HEK293 (cell line): ENCODE results near the gene EOGT.

Experiments
- AEBP2 ChIP-seq: fragments of 450-650 bp; formaldehyde crosslinking; IDR thresholded peaks from 2 replicates; pipeline ENCODE4 v1.5.1; 2016; ENCODE audit warnings: missing biosample characterization, missing genetic modification characterization, borderline replicate concordance
- BCL6B ChIP-seq: fragments of 450-650 bp; formaldehyde crosslinking; IDR thresholded peaks from 2 replicates; pipeline ENCODE4 v1.5.1; 2017; ENCODE audit warnings: missing biosample characterization, missing genetic modification characterization
- GLIS2 ChIP-seq: fragments of 450-650 bp; formaldehyde crosslinking; IDR thresholded peaks from 2 replicates; pipeline ENCODE4 v1.5.1; 2016; ENCODE audit warnings: missing biosample characterization, missing genetic modification characterization
- KLF16 ChIP-seq: fragments of 450-650 bp; formaldehyde crosslinking; IDR thresholded peaks from 2 replicates; pipeline ENCODE4 v1.5.1; 2017; ENCODE audit warnings: missing biosample characterization, missing genetic modification characterization
- REPIN1 ChIP-seq: fragments of 450-650 bp; formaldehyde crosslinking; IDR thresholded peaks from 2 replicates; pipeline ENCODE4 v1.5.1; 2017; ENCODE audit warnings: missing biosample characterization, missing genetic modification characterization, low read depth
- SALL2 ChIP-seq: fragments of 450-650 bp; formaldehyde crosslinking; IDR thresholded peaks from 2 replicates; pipeline ENCODE4 v1.5.0; 2017; ENCODE audit warnings: missing biosample characterization, mild to moderate bottlenecking, missing genetic modification characterization, borderline replicate concordance
- SP3 ChIP-seq: fragments of 450-650 bp; formaldehyde crosslinking; IDR thresholded peaks from 2 replicates; pipeline ENCODE4 v1.5.1; 2016; ENCODE audit warnings: missing biosample characterization, missing genetic modification characterization
- YY1 ChIP-seq: fragments of 450-650 bp; formaldehyde crosslinking; IDR thresholded peaks from 2 replicates; pipeline ENCODE4 v1.5.1; 2018; ENCODE audit warnings: missing biosample characterization, missing genetic modification characterization
- ZBTB10 ChIP-seq: fragments of 450-650 bp; formaldehyde crosslinking; IDR thresholded peaks from 2 replicates; pipeline ENCODE4 v1.5.1; 2016; ENCODE audit warnings: missing biosample characterization, missing genetic modification characterization
- ZBTB49 ChIP-seq: fragments of 450-650 bp; formaldehyde crosslinking; IDR thresholded peaks from 2 replicates; pipeline ENCODE4 v1.5.1; 2016; ENCODE audit warnings: missing biosample characterization, missing genetic modification characterization, low read depth
- ZNF10 ChIP-seq: fragments of 450-650 bp; formaldehyde crosslinking; IDR thresholded peaks from 2 replicates; pipeline ENCODE4 v1.5.1; 2017; ENCODE audit warnings: missing biosample characterization, missing genetic modification characterization
- ZNF214 ChIP-seq: fragments of 450-650 bp; formaldehyde crosslinking; IDR thresholded peaks from 2 replicates; pipeline ENCODE4 v1.5.1; 2017; ENCODE audit warnings: missing biosample characterization, mild to moderate bottlenecking, missing genetic modification characterization, borderline replicate concordance
- ZNF223 ChIP-seq: fragments of 450-650 bp; formaldehyde crosslinking; IDR thresholded peaks from 2 replicates; pipeline ENCODE4 v1.5.1; 2016; ENCODE audit warnings: missing biosample characterization, missing genetic modification characterization
- ZNF266 ChIP-seq: fragments of 450-650 bp; formaldehyde crosslinking; IDR thresholded peaks from 2 replicates; pipeline ENCODE4 v1.5.1; 2016; ENCODE audit warnings: missing biosample characterization, missing genetic modification characterization, low read depth
- ZNF292 ChIP-seq: fragments of 450-650 bp; formaldehyde crosslinking; IDR thresholded peaks from 2 replicates; pipeline ENCODE4 v1.5.1; 2016; ENCODE audit warnings: low read depth, missing biosample characterization, missing genetic modification characterization, borderline replicate concordance
- ZNF311 ChIP-seq: fragments of 450-650 bp; formaldehyde crosslinking; IDR thresholded peaks from 2 replicates; pipeline ENCODE4 v1.5.1; 2017; ENCODE audit warnings: missing biosample characterization, missing genetic modification characterization, borderline replicate concordance
- ZNF518A ChIP-seq: fragments of 450-650 bp; formaldehyde crosslinking; conservative IDR thresholded peaks from 2 replicates; pipeline ENCODE4 v1.5.1; 2016; ENCODE audit warnings: low read depth, missing biosample characterization, missing genetic modification characterization
- ZNF548 ChIP-seq: fragments of 450-650 bp; formaldehyde crosslinking; IDR thresholded peaks from 2 replicates; pipeline ENCODE4 v1.5.1; 2016; ENCODE audit warnings: missing biosample characterization, missing genetic modification characterization
- ZNF580 ChIP-seq: fragments of 450-650 bp; formaldehyde crosslinking; IDR thresholded peaks from 2 replicates; pipeline ENCODE4 v1.5.1; 2016; ENCODE audit warnings: missing biosample characterization, missing genetic modification characterization
- ZNF621 ChIP-seq: fragments of 450-650 bp; formaldehyde crosslinking; IDR thresholded peaks from 2 replicates; pipeline ENCODE4 v1.5.1; 2017; ENCODE audit warnings: missing biosample characterization, missing genetic modification characterization
- ZNF76 ChIP-seq: fragments of 450-650 bp; formaldehyde crosslinking; IDR thresholded peaks from 2 replicates; pipeline ENCODE4; 2016; ENCODE audit warnings: low read depth, missing biosample characterization, missing genetic modification characterization, borderline replicate concordance

Gene EOGT

GRCh38 chr3:69051756-69052471 lies 38.4 kb upstream of the EOGT start, which contains the start of gene TMF1 (continued):
- TF ChIP-seq KLF16 (tag by site-specific recombination) (no peak), ZNF518A (tag by site-specific recombination) (no peak; the same call in 1 of the 2 replicates), REPIN1 (tag by site-specific recombination) (no peak), ZNF311 (tag by site-specific recombination) (no peak), ZNF580 (peak; percentile 85), ZBTB10 (tag by site-specific recombination) (no peak), ZNF548 (tag by site-specific recombination) (no peak), ZNF76 (0 out of 2 replicates have a peak, but pooled peaks have one; percentile 23), ZNF10 (tag by site-specific recombination) (no peak), YY1 (tag by site-specific recombination) (no peak), AEBP2 (tag by site-specific recombination) (no peak), ZNF223 (tag by site-specific recombination) (no peak), ZBTB49 (tag by site-specific recombination) (no peak), BCL6B (no peak), SP3 (no peak), ZNF214 (tag by site-specific recombination) (no peak), ZNF292 (tag by site-specific recombination) (no peak), GLIS2 (peak; percentile 37; the same call in 1 of the 2 replicates), SALL2 (no peak), ZNF621 (tag by site-specific recombination) (no peak), ZNF266 (no peak)
